ENCODE data around the gene CIP2A. TPM values are rescaled to one million over a fixed set of nuclear protein-coding genes. Genes with fewer than 3 reads are reported as not detected.

CIP2A gene
- total RNA-seq, 1 experiment from 2014 or later, result 37.8 TPM

DNA sequence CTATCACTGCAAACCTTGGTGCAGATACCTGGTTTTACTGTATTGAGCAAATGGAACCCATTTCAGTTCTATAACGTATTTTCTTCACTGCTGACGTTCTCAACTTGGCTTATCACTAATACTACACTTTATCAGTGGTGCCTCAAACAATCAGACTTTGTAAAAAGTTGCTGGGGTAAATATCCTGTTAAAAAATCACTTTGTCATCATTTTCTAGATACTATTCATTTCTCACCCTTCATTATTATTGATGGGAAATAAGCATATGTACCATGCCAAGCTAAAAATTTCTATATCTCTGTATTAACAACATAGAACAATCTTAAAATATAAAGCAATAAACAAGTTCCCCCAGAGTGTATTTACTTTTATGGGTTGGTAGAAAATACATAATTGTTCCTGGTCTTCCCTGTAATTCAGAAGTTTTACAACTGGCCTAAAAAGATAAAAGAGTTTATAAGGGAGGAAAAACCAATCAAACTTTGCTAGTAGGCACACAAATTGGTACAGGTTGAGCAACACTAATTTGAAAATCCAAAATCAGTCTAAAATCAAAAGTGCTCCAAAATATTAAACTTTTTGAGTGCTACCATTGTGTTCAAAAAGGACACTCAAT, 33.2 kb downstream of the CIP2A start:
- Histone ChIP-seq H3K9me3 (ENCODE audit: low read length) (no peaks in the 10 kb centered on the region), H3K27me3 (ENCODE audit: low read length) (no peaks in the 10 kb centered on the region), H3K36me3 (ENCODE audit: insufficient read depth, low read length) (peaks cover 75% of the 10 kb centered on the region; the same call in 1 of the 2 replicates), H4K20me1 (ENCODE audit: insufficient read depth, low read depth, low read length) (no peaks in the 10 kb centered on the region), H3K4me1 (ENCODE audit: low read length) (no peaks in the 10 kb centered on the region), H3K4me3 (ENCODE audit: low read length) (no peak overlapping the region), H3K4me2 (ENCODE audit: low read depth, low read length, poor library complexity, severe bottlenecking) (no peak overlapping the region), H2AFZ (ENCODE audit: low read length) (no peak overlapping the region), H3K9me2 (replicated peaks; ENCODE audit: insufficient read depth, low read length) (no peaks in the 10 kb centered on the region), H3K27ac (ENCODE audit: low read length) (no peak overlapping the region), H3K9ac (ENCODE audit: low read length) (no peak overlapping the region), H3K79me2 (ENCODE audit: low read length) (no peaks in the 10 kb centered on the region)
- DNase-seq, result no peak

DNA sequence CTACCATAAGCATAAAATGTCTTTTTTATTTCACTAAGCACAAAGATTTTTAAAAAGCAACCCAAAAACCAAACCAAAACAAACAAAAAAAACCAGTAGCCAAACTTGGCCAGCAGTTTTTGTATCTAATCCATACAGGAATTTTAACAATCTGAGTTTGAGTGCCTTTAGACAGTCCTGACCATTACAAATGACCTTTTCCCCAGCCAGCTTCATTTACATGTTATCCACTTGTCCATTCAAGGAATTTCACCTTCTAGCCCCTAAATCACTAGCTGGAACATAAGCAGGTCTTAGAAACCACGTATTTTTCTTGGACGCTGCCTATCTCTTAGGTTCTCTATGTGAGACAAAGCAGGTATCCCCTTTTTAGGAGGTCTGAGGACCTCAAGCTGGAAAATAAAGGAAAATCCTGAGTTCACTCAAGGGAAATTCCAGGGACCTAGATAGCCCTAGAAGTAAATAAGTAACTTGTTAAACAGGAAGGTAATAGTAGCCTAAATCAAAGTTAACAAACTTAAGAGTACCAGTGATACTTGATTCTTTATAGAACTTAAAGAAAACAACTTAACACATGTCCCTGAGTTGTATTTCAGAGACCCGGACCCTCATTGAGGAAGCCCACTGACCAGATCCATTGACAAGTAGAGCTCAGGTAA, 34.2 kb downstream of the CIP2A start:
- H3K27ac ChIP-seq (ENCODE audit: low read length), result no peak overlapping the region
- no peaks in the 10 kb centered on the region for H3K27me3 ChIP-seq (ENCODE audit: low read length)
- DNase-seq, result no peak
- no peak overlapping the region for H2AFZ ChIP-seq (ENCODE audit: low read length)
- H3K36me3 ChIP-seq (ENCODE audit: insufficient read depth, low read length), result peaks cover 70% of the 10 kb centered on the region; the same call in 1 of the 2 replicates
- no peaks in the 10 kb centered on the region for H3K79me2 ChIP-seq (ENCODE audit: low read length)
- no peaks in the 10 kb centered on the region for H3K9me3 ChIP-seq (ENCODE audit: low read length)
- H3K4me1 ChIP-seq (ENCODE audit: low read length), result no peaks in the 10 kb centered on the region
- H3K4me2 ChIP-seq (ENCODE audit: low read depth, low read length, poor library complexity, severe bottlenecking), result no peak overlapping the region
- no peak overlapping the region for H3K4me3 ChIP-seq (ENCODE audit: low read length)
- H3K9ac ChIP-seq (ENCODE audit: low read length), result no peak overlapping the region
- no peaks in the 10 kb centered on the region for H3K9me2 ChIP-seq (replicated peaks; ENCODE audit: insufficient read depth, low read length)
- no peaks in the 10 kb centered on the region for H4K20me1 ChIP-seq (ENCODE audit: insufficient read depth, low read depth, low read length)

DNA sequence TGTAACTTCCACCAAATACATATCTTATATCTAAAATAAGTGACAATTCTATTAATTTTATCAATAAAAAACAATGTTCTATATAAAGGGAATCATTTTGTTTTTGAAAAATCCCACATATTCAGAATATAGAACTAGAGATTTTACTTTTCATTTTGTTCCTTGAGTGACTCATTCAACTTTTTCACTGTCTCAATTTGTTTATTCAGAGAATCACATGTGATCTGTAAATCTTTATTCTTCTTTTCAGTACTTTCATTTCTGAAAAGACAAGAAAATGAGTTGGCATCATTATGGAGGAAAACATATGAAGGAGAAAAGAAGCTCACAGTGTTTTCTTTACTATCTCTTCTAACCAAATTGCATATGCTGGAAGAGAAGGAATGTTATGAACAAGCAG, 35.0 kb downstream of the CIP2A start:
- no peaks in the 10 kb centered on the region for H3K27me3 ChIP-seq (ENCODE audit: low read length)
- no peak overlapping the region for H3K9ac ChIP-seq (ENCODE audit: low read length)
- no peaks in the 10 kb centered on the region for H3K9me2 ChIP-seq (replicated peaks; ENCODE audit: insufficient read depth, low read length)
- no peaks in the 10 kb centered on the region for H3K79me2 ChIP-seq (ENCODE audit: low read length)
- no peak for DNase-seq
- no peak overlapping the region for H3K4me2 ChIP-seq (ENCODE audit: low read depth, low read length, poor library complexity, severe bottlenecking)
- H4K20me1 ChIP-seq (ENCODE audit: insufficient read depth, low read depth, low read length), result no peaks in the 10 kb centered on the region
- H3K27ac ChIP-seq (ENCODE audit: low read length), result no peak overlapping the region
- no peaks in the 10 kb centered on the region for H3K9me3 ChIP-seq (ENCODE audit: low read length)
- H3K36me3 ChIP-seq (ENCODE audit: insufficient read depth, low read length), result peaks cover 70% of the 10 kb centered on the region; the same call in 1 of the 2 replicates
- H3K4me3 ChIP-seq (ENCODE audit: low read length), result no peak overlapping the region
- no peak overlapping the region for H2AFZ ChIP-seq (ENCODE audit: low read length)
- no peaks in the 10 kb centered on the region for H3K4me1 ChIP-seq (ENCODE audit: low read length)

DNA sequence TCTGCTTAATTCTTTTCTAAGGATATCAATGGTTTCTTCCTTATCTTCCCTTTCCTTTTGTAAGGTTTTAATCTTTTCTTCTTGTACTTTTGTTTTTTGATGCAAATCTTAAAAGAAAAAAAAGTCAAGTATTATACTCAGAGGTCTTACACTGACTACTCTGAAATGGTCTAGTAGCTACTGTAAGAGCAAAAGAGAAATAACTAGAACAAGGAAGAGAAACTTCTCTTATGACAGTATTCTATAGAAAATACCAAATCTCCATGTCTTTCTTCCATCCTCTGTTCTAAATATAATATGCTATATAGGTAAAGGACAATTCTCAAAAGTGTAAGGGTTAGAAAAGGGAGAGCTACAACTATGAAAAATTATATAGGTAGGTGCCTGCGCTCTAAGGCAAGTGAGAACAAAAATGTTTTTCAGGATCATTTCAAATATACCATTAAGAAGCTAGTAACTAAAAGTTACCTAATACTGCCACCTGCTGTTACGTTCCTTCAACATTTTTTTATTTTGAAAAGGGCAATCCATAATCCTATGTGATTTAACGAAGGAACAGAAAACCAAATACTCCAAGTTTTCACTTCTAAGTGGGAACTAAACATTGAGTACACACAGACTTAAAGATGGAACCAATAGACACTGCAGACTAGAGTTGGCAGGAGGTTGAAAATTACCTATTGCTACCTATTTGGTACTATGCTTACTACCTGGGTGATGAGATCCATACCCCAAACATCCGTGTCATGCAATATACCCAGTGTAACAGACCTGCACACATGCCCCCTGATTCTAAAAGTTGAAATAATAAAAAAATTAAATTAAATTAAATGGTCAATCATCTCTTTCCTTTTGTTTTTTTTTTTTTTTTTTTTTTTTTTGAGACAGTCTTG, 36.7 kb downstream of the CIP2A start:
- no peak overlapping the region for H2AFZ ChIP-seq (ENCODE audit: low read length)
- no peaks in the 10 kb centered on the region for H3K79me2 ChIP-seq (ENCODE audit: low read length)
- no peaks in the 10 kb centered on the region for H3K9me2 ChIP-seq (replicated peaks; ENCODE audit: insufficient read depth, low read length)
- H3K4me3 ChIP-seq (ENCODE audit: low read length), result no peak overlapping the region
- no peak overlapping the region for H3K9ac ChIP-seq (ENCODE audit: low read length)
- DNase-seq, result peak; percentile 73
- no peaks in the 10 kb centered on the region for H3K27me3 ChIP-seq (ENCODE audit: low read length)
- H4K20me1 ChIP-seq (ENCODE audit: insufficient read depth, low read depth, low read length), result no peaks in the 10 kb centered on the region
- H3K4me1 ChIP-seq (ENCODE audit: low read length), result no peaks in the 10 kb centered on the region
- peaks cover 60% of the 10 kb centered on the region; the same call in 1 of the 2 replicates for H3K36me3 ChIP-seq (ENCODE audit: insufficient read depth, low read length)
- no peak overlapping the region for H3K27ac ChIP-seq (ENCODE audit: low read length)
- H3K9me3 ChIP-seq (ENCODE audit: low read length), result no peaks in the 10 kb centered on the region
- H3K4me2 ChIP-seq (ENCODE audit: low read depth, low read length, poor library complexity, severe bottlenecking), result no peak overlapping the region

DNA sequence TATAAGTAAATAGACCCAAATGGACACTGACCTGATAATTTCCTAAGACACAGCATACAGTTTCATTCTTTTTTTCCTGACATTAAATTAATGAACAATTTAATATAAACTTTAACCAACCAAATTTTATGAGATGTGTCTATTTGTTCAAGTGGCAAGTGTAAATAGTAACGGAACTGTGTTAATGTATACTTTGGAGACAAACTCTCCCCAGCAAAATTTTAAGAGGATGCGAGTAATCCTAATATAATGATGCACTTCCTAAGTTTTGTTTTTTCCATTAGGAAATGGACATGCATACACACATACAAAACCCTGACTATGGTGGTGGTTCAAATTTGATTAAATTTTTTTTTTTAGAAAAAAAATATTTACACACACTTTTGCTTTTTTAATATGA, 40.4 kb downstream of the CIP2A start:
- H3K27ac ChIP-seq (ENCODE audit: low read length), result no peak overlapping the region
- H3K4me1 ChIP-seq (ENCODE audit: low read length), result no peaks in the 10 kb centered on the region
- no peak overlapping the region for H3K4me2 ChIP-seq (ENCODE audit: low read depth, low read length, poor library complexity, severe bottlenecking)
- no peaks in the 10 kb centered on the region for H4K20me1 ChIP-seq (ENCODE audit: insufficient read depth, low read depth, low read length)
- H3K27me3 ChIP-seq (ENCODE audit: low read length), result no peaks in the 10 kb centered on the region
- DNase-seq, result no peak
- H3K36me3 ChIP-seq (ENCODE audit: insufficient read depth, low read length), result peaks cover 47% of the 10 kb centered on the region
- H3K9me2 ChIP-seq (replicated peaks; ENCODE audit: insufficient read depth, low read length), result no peaks in the 10 kb centered on the region
- H3K4me3 ChIP-seq (ENCODE audit: low read length), result no peak overlapping the region
- H3K9me3 ChIP-seq (ENCODE audit: low read length), result no peaks in the 10 kb centered on the region
- H2AFZ ChIP-seq (ENCODE audit: low read length), result no peak overlapping the region
- no peak overlapping the region for H3K9ac ChIP-seq (ENCODE audit: low read length)
- H3K79me2 ChIP-seq (ENCODE audit: low read length), result no peaks in the 10 kb centered on the region

DNA sequence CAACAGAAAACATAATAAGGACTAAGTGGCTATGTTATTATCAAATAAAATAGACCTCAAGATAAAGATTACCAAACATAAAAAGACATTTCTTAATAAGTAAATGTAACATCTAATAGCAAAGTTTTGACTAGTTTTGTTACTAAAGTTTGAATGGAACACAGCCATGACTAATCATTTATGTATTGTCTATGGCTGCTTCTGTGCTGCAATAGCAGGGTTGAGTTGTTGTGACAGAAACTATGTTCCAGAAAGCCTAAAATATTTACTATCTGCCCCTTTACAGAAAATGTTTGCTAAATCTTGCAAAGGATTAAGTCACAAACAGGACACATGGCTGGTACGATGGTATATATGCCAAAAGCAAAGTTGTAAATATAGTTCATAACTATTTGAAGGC, 40.9 kb downstream of the CIP2A start:
- Histone ChIP-seq H3K27me3 (ENCODE audit: low read length) (no peaks in the 10 kb centered on the region), H3K9me3 (ENCODE audit: low read length) (no peaks in the 10 kb centered on the region), H3K79me2 (ENCODE audit: low read length) (no peaks in the 10 kb centered on the region), H3K4me3 (ENCODE audit: low read length) (no peak overlapping the region), H3K36me3 (ENCODE audit: insufficient read depth, low read length) (peaks cover 53% of the 10 kb centered on the region), H3K4me1 (ENCODE audit: low read length) (no peaks in the 10 kb centered on the region), H2AFZ (ENCODE audit: low read length) (no peak overlapping the region), H3K9me2 (replicated peaks; ENCODE audit: insufficient read depth, low read length) (no peaks in the 10 kb centered on the region), H4K20me1 (ENCODE audit: insufficient read depth, low read depth, low read length) (no peaks in the 10 kb centered on the region), H3K4me2 (ENCODE audit: low read depth, low read length, poor library complexity, severe bottlenecking) (no peak overlapping the region), H3K9ac (ENCODE audit: low read length) (no peak overlapping the region), H3K27ac (ENCODE audit: low read length) (no peak overlapping the region)
- no peak for DNase-seq

DNA sequence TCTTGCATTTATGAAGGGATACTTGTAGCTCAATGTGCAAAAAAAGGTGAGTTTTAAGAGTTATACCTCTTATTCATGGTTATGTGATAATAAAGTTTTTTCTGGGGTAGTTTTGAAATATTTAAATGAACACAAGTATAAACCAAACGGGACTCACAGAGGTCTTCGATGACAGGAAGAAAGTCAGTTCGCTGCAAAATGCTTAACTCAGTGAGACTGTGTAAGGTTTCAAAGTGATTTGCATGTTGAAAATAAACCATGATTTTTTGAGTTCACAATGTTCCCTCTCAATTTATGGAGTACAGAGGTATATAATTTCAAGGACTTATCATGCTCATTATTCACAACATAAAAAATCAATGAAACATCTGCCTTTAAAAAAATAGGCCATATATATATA, 42.5 kb downstream of the CIP2A start:
- H3K27me3 ChIP-seq (ENCODE audit: low read length), result no peaks in the 10 kb centered on the region
- H3K9me3 ChIP-seq (ENCODE audit: low read length), result no peaks in the 10 kb centered on the region
- no peak overlapping the region for H3K27ac ChIP-seq (ENCODE audit: low read length)
- H3K79me2 ChIP-seq (ENCODE audit: low read length), result no peaks in the 10 kb centered on the region
- H2AFZ ChIP-seq (ENCODE audit: low read length), result no peak overlapping the region
- no peak overlapping the region for H3K4me2 ChIP-seq (ENCODE audit: low read depth, low read length, poor library complexity, severe bottlenecking)
- no peaks in the 10 kb centered on the region for H3K9me2 ChIP-seq (replicated peaks; ENCODE audit: insufficient read depth, low read length)
- DNase-seq, result no peak
- H3K9ac ChIP-seq (ENCODE audit: low read length), result no peak overlapping the region
- H4K20me1 ChIP-seq (ENCODE audit: insufficient read depth, low read depth, low read length), result no peaks in the 10 kb centered on the region
- no peak overlapping the region for H3K4me3 ChIP-seq (ENCODE audit: low read length)
- H3K4me1 ChIP-seq (ENCODE audit: low read length), result no peaks in the 10 kb centered on the region
- peaks cover 46% of the 10 kb centered on the region for H3K36me3 ChIP-seq (ENCODE audit: insufficient read depth, low read length)

DNA sequence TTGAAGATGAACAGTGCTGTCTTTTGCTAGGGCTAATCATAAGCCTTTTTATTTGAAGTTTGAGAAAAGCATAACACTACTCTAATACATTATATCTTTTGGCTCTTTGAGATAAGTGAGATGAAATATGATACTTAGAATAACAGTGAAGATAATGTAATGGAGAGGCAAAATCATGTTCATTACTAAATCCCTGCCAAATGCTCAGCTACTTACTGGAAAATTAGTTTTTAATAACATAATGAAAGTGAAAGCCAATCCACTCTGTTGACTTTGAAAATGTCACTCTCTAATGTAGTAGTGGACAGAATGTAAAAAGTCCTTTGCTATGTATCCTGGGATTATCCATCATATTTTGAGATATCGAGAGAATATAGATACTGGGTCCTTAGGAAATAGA, 43.0 kb downstream of the CIP2A start:
- Histone ChIP-seq H3K36me3 (ENCODE audit: insufficient read depth, low read length) (peaks cover 46% of the 10 kb centered on the region), H3K4me3 (ENCODE audit: low read length) (no peak overlapping the region), H2AFZ (ENCODE audit: low read length) (no peak overlapping the region), H3K27me3 (ENCODE audit: low read length) (no peaks in the 10 kb centered on the region), H3K9me3 (ENCODE audit: low read length) (no peaks in the 10 kb centered on the region), H3K27ac (ENCODE audit: low read length) (no peak overlapping the region), H3K9me2 (replicated peaks; ENCODE audit: insufficient read depth, low read length) (no peaks in the 10 kb centered on the region), H3K4me2 (ENCODE audit: low read depth, low read length, poor library complexity, severe bottlenecking) (no peak overlapping the region), H3K79me2 (ENCODE audit: low read length) (no peaks in the 10 kb centered on the region), H3K4me1 (ENCODE audit: low read length) (no peaks in the 10 kb centered on the region), H3K9ac (ENCODE audit: low read length) (no peak overlapping the region), H4K20me1 (ENCODE audit: insufficient read depth, low read depth, low read length) (no peaks in the 10 kb centered on the region)
- DNase-seq, result no peak
